GM19468 (cell line): Measurements from ENCODE around the gene ACTG1.

ENCODE experiments used
- ATAC-seq: cut with Tn5 transposase; IDR thresholded peaks from one replicate; pipeline ENCODE4 v1.9.1; 2021; ENCODE audit warnings: mild to moderate bottlenecking, moderate library complexity, moderate number of reproducible peaks; ENCODE audit not compliant: unreplicated experiment; ENCODE audit errors: extremely low read depth

The ACTG1 gene

DNA sequence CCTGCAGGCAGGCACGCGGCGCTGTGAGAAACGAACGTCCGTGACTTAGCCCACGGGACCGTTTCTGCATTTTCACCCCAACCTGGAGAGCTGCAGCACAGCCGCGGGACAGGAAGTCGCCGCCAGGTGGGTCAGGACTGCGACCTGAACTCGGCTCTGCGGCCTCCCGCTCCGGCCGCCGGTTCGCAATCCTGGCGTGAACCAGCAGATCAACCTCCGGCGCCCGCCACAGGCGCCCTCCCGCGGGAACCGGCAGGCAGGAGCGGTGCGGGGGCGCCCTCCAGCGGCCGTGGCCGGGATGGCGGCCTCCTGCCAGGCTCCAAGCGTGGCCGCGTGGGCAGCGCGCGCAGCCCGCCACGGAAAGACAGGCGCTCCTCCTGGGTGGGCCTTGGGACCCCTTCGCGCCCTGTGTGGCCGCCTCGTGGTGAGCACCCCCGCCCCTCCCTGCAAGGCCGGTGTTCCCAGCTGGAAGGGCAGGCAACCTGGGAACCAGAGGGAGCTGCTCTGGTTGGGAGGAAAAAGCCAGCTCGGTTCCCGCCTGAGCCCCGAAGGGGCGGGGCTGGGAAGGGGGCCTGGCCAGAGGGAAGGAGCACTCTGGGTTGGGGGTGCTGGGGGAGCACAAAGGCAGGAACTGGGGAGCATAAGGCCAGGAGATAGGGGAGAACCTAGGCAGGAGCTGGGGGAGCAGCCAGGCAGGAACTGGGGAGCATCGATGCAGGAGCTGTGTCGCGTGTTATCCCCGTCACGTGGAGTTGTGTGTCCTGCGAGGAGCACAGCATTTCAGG, 28.2 kb downstream of the ACTG1 start:
- peak; percentile 31 for ATAC-seq

DNA sequence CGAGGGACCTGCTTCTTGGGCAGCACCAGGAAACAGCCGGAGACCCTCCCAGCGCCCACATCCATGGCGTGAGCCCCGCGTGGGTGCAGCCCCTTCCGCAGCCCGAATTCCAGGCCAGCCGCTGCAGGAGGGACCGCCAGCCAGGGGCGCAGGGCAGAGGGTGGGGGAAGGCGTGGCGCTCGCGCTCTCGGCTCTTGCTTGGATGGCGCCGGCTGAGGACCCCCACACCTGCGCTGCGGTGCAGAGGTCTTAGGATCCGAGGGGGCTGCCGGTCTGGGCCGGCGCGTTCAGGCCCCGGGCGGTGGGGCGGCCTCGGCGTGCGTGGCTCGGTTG, 28.8 kb downstream of the ACTG1 start:
- ATAC-seq = no peak

DNA sequence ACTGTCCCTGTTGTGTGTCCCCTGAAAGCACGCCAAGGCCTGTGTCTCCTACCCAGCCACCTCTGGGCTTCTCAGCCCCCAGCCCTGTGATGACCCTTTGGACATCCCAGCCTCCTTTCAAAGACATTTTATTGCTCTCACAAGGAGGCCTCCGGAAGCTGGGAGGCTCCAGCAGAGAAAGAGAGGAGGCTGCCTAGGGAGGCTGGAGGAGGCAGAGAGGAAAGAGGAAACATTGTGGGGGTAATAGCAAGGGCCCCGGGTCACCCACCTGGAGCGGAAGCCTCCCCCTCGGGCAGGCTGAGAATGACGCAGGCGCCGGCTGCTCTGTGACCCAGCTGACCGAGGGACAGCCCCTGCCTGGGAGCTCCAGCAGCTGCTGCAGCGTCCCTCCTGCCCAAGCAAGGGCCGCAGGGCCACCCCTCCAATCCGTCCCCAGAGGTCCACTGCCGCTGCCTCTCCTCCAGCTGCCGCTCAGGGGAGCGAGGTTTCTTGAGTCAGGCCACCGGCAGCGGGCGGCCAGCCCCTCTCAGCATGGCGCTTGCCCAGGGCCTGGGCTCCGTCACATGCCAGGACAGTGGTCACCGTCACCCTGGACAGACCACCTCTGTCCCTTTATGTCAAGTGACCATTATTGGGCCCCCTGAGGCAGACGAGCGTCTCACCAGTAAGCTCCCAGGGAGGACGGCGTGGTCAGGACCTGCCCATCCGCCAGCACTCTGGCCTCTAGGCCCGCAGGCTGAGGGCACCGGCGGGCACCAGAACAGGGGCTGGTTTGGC, 29.3 kb downstream of the ACTG1 start:
- no peak for ATAC-seq

DNA sequence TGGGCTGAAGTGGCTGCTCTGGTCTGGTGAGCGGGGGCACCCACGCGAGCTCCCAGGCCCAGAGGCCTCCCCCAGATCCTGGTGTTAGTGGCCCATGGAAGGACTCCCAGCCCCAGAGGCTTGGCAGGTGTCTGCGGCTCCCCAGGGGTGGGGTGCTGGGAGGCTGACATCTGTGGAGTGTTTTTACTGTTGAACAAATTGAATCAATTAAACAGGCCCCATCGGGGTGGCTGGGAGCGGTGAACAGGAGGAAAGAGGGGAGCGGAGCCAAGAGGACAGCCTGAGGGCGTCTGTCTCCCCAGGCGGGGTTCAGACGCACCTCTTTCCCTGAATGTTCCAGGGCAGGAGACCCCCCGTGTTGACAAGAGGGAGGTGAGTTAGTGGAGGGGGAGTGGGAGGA, 29.9 kb downstream of the ACTG1 start:
- ATAC-seq = no peak

DNA sequence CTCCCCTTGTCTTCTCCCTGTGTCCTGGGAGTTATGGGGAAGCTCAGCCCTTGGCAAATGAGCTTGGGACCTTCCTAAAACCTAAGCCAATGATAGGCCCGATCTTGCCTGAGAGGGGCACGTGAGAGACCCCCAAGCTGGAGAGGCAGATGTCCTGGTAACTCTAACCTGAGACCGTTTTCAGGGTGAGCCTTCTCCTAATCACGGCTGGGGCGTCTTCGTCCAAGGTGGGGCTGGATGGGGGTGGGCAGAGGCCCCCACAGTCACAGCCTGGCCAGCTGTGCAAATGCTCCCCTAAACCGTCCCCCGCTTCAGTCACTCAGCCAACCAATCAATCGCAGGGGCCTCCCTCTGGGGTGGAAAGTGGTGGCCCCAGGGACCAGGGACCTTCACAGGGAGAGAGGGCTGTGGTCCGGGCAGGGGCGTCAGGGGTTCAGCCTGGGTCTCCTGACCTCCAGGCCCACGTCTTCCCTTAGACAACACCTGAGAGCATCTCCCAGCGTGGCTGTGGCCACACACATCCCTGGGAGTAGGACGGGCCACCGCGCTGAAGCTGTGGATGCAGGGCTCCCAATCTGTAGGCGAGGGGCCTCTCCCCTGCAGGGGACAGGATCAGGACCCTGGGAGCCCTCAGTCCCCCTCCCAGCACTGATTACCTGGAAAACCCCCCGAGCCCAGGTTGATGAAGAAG, 30.6 kb downstream of the ACTG1 start:
- ATAC-seq = no peak

DNA sequence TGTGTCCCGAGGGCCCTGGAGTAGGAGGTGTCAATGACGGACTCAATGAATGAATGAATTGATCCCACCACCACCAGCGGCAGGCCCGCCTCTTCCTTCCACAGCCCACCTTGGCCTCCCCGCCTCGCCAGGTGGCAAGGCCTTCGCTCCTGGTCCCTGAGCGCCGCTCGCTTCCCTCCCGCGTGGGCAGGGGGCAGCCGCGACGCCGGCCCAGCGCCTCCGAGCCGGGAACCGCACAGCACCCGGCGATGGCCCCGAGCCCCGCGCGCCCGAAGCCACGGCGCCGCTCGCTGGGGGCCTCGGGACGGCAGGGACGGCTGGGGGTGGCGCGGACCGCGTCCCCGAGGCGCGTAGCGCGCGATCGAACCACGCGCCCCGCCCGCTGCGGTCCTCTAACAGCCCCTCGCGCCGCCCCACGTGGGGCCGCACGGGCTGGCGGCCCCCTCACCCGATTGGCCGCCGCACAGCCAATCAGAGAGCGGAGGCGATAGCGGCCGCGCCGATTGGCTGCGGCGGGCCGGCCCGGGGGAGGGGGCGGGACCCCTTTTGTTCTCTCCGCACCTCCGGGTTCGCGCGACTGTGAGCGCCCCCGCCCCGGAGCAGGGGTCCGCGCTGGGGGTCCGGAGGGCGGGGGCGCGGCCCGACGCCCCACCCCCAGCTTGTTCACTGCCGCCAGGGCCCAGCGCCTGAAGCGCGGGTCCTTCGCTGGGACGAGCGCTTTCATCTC, 31.4 kb downstream of the ACTG1 start:
- no peak for ATAC-seq

DNA sequence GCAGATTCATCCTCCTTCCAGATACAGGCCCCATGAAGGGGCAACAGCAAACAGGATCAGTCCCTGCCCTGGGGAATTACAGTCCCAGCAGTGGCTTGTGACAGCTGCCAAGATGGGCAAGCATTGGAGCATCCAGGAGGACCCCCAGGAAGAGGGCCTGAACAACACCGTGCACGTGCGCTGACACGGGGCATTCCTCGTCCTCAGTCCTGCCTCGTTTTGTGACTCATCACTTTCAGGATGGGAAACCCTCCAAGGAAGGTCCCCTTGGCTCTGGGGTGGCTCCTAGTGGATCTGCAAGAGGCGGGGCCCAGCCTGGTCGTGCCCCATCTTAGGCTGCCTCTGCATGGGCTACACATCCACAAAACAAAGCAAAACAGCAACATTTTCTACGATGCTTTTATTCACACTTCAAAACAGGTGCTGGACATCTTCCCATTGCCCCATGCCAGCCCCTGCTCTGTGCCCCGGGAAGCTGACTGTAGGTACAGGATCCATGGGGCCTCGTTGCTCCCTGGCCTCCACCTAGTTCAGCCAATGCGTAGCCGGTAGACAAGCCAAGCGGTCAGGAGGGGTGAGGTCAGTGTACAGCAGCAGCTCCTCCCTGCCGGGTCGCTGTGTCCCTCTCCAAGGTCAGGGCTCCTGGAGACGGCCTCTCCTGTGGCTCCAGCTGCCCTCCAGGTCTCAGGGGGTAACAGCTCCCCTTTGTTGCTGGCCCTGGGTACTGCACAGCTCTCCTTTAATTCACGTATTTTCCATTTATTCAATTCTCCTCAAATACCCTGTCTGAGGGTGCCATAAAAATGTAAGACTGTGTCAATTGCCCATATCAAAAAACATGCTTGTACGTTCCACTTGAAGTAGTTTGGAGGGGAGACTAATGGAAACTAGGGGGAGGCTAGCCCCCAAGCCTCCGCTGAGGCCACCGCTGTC, 32.2 kb downstream of the ACTG1 start:
- ATAC-seq = no peak

DNA sequence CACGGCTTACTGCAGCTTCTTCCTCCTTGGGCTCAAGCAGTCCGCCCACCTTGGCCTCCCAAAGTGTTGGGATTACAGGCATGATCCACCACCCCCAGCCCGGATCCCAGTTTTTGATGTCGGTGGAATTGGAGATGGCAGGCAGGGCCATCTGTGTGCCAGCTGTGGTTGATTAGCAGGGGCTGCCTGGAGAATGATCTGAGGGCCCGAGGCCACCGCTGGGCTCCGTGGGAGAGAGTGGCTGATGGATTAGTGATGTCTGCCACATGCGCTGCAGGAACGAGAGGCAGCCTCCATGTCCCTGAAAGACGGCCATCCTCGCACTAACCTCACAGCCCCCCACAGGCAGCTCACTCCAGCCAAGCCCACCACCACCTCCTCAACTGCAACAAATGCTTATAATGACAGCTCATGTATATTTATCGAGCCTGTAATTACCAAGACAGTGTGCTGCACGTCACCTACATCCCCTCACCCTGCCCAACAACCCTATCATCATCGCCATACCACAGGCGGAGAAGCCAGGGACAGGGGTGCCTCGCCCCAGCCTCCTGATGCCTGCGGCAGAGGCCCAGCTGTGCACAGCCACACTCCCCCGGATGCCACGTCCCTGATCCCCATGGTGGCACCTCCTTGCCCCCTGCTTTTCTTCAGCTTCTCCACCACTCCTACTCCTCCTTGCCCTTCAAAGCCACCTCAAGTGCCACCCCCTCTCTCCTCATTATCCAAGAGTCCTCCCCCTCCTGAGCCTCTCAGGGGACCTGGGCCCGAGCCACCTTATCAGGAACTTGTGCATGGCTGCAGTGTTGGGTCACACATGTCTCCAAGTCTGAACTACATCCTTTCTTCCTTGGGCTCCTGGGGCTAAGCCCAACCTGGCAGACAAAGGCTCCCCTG, 33.2 kb downstream of the ACTG1 start:
- ATAC-seq = no peak

DNA sequence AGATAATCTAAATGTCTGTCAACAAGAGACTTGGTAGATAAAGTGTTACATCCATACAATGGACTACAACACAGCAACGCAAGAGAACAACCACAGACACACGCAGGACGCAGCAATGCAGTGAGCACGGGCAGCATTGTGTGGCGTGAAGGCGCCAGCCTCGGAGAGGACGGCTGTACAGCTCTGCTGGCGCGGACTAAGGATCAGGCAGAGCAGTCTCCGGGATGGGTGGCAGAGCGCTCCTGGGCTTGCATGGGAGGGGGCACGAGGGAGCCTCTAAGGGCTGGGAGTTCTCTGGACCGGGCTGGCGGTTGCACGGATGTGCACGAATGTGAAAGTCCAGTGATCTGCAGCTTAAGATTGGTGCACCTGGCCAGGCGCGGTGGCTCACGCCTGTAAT, 34.5 kb downstream of the ACTG1 start:
- no peak for ATAC-seq

DNA sequence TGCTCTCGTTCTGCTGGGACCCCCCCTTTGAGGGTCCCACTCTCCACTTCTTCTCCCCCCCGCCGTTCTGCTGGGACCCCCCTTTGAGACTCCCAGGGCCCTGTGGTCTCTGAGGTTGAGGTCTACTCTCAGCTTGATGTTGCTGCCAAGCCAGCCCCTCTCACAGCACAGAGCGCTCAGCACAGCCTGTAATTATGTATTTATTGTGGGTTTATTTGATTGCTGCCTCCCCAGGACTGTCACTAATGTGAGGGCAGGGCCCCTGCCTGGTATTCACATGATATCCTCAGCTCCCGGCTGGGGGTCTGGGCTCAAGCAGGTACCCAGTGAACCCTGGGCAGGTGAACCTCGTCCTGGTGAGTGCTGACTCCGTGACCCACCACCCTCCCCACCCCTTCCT, 35.4 kb downstream of the ACTG1 start:
- ATAC-seq = no peak

DNA sequence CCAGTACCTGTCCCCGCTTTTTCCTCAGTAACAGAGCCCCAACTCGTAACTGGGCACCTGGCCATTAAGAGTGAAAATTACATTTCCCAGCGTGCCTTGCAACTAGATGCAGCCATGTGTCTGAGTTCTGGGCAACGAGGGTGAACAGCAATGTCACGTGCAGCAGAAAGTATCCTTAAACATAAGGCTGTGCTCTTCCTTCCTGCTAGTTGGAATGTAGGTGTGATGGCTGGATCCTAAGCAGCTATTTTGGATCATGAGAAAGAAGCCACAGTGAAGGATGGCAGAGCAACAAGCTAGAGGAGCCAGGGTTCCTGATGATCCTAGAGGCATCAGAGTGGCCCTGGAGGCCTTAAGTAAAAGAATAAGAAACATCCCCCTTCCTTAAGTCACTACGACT, 36.0 kb downstream of the ACTG1 start:
- ATAC-seq = no peak

DNA sequence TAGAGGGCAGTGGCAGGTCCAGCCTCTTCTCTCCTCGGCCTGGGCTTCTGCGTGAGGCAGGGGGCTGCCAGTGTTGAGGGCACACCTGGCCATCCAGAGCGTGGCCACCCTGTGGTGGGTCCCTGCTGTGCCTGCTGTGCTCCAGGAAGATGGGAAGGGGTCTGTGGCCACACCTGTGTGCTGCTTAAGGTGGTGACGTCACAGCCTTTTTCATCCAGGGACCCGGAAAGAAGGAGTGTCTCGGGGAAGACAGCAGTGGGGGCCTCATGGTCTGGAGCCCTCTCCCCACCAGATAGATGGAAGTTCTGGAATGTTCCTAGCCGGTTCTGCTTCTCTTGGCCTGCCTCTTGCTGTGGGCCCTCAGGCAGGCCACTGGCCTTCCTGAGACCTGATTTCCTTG, 36.5 kb downstream of the ACTG1 start:
- no peak for ATAC-seq

DNA sequence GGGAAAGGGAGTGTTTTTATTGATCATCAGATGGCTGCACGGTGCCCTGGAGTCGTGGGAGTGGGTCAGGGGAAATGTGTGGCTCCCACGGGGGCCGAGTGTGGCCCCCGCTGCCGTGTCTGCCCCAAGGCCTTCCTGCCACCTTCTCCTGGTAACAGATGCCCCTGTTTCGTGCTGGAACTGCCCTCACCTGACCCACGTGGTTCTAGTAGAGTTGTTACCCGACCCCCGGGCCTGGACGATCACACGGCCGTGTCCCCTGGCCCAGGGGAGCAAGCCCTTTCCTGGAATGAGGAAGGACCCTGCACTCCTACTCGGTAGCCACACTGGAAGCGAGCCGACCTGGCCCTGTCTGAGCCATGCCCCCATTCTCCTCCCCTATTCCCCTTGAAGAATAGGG, 37.6 kb downstream of the ACTG1 start:
- no peak for ATAC-seq

DNA sequence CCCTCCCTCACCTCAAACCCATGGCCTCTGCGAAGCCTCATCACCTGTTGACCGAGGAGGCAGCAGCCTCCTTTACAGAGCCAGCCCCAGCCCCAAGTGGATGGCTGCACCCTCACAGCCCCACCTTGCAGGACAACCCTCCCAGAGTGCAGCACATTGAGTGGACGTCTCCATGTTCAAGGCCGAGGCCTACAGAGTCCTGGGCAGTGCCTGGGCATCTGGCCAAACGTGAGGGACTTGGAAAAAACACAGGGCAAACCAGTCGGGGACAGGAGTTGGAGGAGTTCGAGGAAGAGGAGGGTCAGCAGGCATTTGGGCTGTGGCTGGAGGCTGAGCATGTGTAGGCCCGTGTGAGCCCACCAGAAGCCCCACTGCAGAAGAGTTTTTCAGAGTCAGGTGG, 39.6 kb downstream of the ACTG1 start:
- no peak for ATAC-seq

DNA sequence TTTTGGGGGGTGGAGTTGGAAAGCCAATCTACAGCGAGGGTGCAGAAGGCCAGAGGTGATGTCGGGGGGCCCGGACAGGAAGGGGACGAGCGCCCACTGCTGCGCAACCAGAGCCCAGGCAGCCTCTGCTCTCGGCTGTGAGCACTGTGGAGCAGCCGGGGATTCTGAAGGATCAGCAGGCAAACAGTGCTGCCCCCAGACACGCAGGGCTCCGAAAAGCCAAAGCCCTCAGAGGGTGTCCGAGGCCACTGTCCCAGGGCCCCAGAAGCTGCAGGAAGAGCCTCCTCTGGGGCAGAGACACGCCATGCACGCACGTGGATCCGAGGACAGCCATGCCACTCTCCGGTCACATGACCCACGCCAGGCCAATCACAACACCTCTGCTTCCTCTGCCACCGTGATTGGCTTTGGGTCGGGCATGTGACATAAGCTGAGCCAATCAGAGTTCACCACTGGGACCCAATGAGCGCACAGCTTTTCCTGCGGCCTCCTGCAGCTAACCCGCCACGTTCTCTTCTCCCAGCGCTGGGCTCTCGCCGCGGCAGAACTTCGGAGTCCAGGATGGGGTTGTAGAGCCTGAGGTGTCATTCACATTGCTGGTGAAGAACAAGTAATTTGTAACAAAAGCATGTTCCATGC, 40.7 kb downstream of the ACTG1 start:
- no peak for ATAC-seq

DNA sequence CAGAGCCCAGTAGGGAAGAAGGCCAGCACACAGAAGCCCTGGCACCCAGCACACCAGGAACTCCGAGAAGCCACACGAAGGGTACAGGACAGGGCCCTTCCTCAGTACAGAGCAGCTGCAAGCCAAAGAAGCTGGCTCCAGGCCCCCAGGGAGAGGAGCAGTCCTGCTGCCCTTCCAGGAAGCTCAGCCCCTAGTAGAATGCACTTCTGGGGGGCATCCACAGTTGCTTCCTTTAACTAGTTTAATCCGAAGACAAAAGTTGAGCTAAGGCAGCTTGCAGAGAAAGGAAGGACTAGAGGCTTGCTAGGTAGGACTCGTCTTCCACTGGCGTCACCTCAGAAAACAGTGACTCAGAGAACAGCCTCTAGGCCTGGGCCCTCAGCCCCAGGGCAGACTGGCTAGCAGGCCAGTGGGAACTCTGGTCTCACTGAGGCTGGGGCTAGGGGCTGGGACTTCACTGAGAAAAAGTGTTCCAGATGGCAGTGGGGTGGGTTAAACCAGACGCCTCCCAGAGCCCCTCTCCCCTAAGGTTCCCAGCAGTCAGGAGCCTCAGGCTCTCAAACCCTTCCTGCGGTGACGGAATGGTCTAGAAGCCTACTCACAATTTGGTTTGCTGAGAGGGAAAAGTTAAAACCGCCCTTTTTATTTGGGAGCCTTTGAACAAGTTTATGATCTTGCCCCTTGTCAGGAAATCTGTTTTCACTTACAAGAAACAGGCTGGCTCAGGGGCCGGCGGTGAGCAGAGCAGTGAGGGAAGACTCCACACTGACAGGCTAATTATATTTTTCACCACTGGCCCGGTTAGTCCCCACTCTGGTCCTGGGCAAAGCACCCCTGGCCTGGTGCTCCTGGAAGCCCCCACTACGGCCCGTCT, 41.4 kb downstream of the ACTG1 start:
- no peak for ATAC-seq

DNA sequence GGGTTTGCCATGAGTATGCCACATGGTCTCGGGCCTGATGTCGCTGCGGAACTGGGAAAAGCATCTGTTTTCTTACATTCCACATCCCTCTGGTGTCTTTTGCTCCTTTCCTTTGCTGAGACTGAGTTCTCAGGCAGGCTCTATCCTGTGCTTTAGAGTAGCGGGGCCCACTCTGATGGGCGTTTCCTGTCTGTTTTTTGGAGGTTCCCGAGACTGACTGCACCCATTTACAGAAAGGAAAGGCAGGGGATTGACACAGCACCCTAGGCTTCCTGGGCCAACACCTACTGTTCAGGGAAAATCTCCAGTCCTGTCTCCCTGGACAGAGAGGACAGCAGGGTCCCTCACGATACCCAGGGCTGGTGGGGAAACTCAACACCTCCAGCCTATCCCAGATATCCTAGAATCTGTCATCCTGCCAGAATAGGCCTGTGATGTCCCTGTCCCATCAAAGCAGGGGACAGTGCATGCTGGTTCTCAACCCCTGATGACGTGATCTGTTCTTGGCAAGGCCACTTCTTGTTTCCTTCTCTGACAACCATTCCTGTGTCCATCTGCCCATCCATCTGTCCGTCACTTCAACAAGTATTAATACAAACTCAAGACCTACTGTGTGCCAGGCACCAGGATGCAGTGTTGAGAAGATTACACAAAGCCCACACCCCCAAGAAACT, 42.2 kb downstream of the ACTG1 start:
- no peak for ATAC-seq
